ENCODE measurements around the gene PRIM2.

GRCh38 chr6:57301757-57302156 is 15.7 kb upstream of the PRIM2 start:
- TF ChIP-seq RAD21 (IDR thresholded peaks at IDR 0.05 in 1 of 2, conservative IDR thresholded peaks at IDR 0.05 in 1 of 2; ENCODE audit: low read depth in 2 of 2, low read length in 2 of 2) (no peak), CHD2 (IDR thresholded peaks at IDR 0.05; ENCODE audit: low read length) (no peak)

All from H1 (cell line).